Measurements from ENCODE around the gene SH3BP4.

The SH3BP4 gene

GRCh38 chr2:235002198-235003095, 50.6 kb downstream of the SH3BP4 start:
- Histone ChIP-seq H3K4me3 (no peak overlapping the region), H3K27ac (no peak overlapping the region)
- TF ChIP-seq CTCF (IDR thresholded peaks at IDR 0.05): no peak
- DNase-seq (ENCODE audit: low spot score): no peak

- no peak for TF ChIP-seq CTCF (IDR thresholded peaks at IDR 0.05)
- DNase-seq (ENCODE audit: low spot score): no peak
- Histone ChIP-seq H3K4me3 (no peak overlapping the region), H3K27ac (no peak overlapping the region)
Measured at GRCh38 chr2:235003096-235003775, 51.4 kb downstream of the SH3BP4 start.

- Histone ChIP-seq H3K4me3 (no peak overlapping the region), H3K27ac (no peak overlapping the region)
- no peak for DNase-seq (ENCODE audit: low spot score)
- TF ChIP-seq CTCF (IDR thresholded peaks at IDR 0.05): no peak
Measured at GRCh38 chr2:235004329-235004903, 52.6 kb downstream of the SH3BP4 start.

GRCh38 chr2:235005023-235005422, 53.2 kb downstream of the SH3BP4 start:
- H3K27ac ChIP-seq: no peak overlapping the region
- no peak for TF ChIP-seq CTCF (IDR thresholded peaks at IDR 0.05)
- DNase-seq (ENCODE audit: low spot score): no peak
- no peak overlapping the region for H3K4me3 ChIP-seq

- no peak for TF ChIP-seq CTCF (IDR thresholded peaks at IDR 0.05)
- no peak for DNase-seq (ENCODE audit: low spot score)
- Histone ChIP-seq H3K4me3 (no peak overlapping the region), H3K27ac (no peak overlapping the region)
Measured at GRCh38 chr2:235005603-235006259, 53.9 kb downstream of the SH3BP4 start.

GRCh38 chr2:235006461-235006860, 54.6 kb downstream of the SH3BP4 start:
- TF ChIP-seq CTCF (IDR thresholded peaks at IDR 0.05): no peak
- no peak overlapping the region for H3K27ac ChIP-seq

More at GRCh38 chr2:235006461-235006860, 54.6 kb downstream of the SH3BP4 start:
- no peak for DNase-seq (ENCODE audit: low spot score)
- no peak overlapping the region for H3K4me3 ChIP-seq

Data from coronary artery (tissue), 2 donors.